ENCODE data around the gene FAM229B.
"Not testable (repeated sequence)": the region's sequence is repeated elsewhere in the genome, so short reads cannot be mapped to it uniquely, and the experiment has no call there.

- TF ChIP-seq, protein P1, sequence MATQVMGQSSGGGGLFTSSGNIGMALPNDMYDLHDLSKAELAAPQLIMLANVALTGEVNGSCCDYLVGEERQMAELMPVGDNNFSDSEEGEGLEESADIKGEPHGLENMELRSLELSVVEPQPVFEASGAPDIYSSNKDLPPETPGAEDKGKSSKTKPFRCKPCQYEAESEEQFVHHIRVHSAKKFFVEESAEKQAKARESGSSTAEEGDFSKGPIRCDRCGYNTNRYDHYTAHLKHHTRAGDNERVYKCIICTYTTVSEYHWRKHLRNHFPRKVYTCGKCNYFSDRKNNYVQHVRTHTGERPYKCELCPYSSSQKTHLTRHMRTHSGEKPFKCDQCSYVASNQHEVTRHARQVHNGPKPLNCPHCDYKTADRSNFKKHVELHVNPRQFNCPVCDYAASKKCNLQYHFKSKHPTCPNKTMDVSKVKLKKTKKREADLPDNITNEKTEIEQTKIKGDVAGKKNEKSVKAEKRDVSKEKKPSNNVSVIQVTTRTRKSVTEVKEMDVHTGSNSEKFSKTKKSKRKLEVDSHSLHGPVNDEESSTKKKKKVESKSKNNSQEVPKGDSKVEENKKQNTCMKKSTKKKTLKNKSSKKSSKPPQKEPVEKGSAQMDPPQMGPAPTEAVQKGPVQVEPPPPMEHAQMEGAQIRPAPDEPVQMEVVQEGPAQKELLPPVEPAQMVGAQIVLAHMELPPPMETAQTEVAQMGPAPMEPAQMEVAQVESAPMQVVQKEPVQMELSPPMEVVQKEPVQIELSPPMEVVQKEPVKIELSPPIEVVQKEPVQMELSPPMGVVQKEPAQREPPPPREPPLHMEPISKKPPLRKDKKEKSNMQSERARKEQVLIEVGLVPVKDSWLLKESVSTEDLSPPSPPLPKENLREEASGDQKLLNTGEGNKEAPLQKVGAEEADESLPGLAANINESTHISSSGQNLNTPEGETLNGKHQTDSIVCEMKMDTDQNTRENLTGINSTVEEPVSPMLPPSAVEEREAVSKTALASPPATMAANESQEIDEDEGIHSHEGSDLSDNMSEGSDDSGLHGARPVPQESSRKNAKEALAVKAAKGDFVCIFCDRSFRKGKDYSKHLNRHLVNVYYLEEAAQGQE (IDR thresholded peaks at IDR 0.05; ENCODE audit: borderline replicate concordance): not testable (repeated sequence)
- TF ChIP-seq, protein P1 (CRISPR knock-in tag; IDR thresholded peaks at IDR 0.05; ENCODE audit: low read depth): not testable (repeated sequence)
- TF ChIP-seq XRCC5 (IDR thresholded peaks at IDR 0.05; ENCODE audit: low read depth, low read length); MXI1 (IDR thresholded peaks at IDR 0.05; ENCODE audit: low read depth, low read length); FOXJ3 (CRISPR knock-in tag; IDR thresholded peaks at IDR 0.05); EP300 (IDR thresholded peaks at IDR 0.05; ENCODE audit: low read length); RNF2 (IDR thresholded peaks at IDR 0.05); ATF2 (CRISPR knock-in tag; IDR thresholded peaks at IDR 0.05); MYBL2 (IDR thresholded peaks at IDR 0.05; ENCODE audit: low read depth); MYBL2 (CRISPR knock-in tag; IDR thresholded peaks at IDR 0.05; ENCODE audit: borderline replicate concordance); PHF21A (IDR thresholded peaks at IDR 0.05; ENCODE audit: borderline replicate concordance, low read depth): not testable (repeated sequence)
Measured at GRCh38 chr6:112047523-112047922, 39.9 kb upstream of the FAM229B start.
